ENCODE results near the gene ZNF679.

DNA sequence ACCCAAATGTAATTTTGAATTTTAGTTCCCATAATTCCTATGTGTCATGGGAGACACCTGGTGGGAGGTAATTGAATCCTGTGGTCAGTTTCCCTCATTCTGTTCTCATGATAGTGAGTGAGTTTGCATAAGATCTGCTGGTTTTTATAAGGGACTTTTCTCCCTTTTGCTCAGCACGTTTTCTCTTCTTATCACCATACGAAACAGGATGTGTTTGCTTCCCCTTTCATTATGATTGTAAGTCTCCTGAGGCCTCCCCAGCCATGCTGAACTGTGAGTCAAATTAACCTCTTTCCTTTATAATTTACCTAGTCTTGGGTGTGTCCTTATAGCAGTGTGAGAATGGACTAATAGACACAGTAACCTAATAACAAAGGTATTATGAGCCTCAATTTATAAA is 49.4 kb downstream of the ZNF679 start:
- TF ChIP-seq, protein P1, sequence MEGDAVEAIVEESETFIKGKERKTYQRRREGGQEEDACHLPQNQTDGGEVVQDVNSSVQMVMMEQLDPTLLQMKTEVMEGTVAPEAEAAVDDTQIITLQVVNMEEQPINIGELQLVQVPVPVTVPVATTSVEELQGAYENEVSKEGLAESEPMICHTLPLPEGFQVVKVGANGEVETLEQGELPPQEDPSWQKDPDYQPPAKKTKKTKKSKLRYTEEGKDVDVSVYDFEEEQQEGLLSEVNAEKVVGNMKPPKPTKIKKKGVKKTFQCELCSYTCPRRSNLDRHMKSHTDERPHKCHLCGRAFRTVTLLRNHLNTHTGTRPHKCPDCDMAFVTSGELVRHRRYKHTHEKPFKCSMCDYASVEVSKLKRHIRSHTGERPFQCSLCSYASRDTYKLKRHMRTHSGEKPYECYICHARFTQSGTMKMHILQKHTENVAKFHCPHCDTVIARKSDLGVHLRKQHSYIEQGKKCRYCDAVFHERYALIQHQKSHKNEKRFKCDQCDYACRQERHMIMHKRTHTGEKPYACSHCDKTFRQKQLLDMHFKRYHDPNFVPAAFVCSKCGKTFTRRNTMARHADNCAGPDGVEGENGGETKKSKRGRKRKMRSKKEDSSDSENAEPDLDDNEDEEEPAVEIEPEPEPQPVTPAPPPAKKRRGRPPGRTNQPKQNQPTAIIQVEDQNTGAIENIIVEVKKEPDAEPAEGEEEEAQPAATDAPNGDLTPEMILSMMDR (IDR thresholded peaks at IDR 0.05): no peak
- no peak for TF ChIP-seq ZFX (IDR thresholded peaks at IDR 0.05; ENCODE audit: borderline replicate concordance)
